ENCODE results near the gene NPDC1. TPM values are rescaled to one million over a fixed set of nuclear protein-coding genes. Genes with fewer than 3 reads are reported as not detected.
"Not testable (repeated sequence)": the region's sequence is repeated elsewhere in the genome, so short reads cannot be mapped to it uniquely, and the experiment has no call there.

Gene NPDC1
- total and polyA plus RNA-seq, 12 donors: 5.1 to 311 (median 43.3) TPM

GRCh38 chr9:137063311-137064026 lies 17.5 kb upstream of the NPDC1 start:
- Histone ChIP-seq H3K27ac (no peak overlapping the region), H3K4me1 (replicated peaks in 1 of 2) (no peaks in the 10 kb centered on the region), H3K9me3 (replicated peaks in 1 of 3) (no peaks in the 10 kb centered on the region), H3K4me3 (no peak overlapping the region), H3K36me3 (replicated peaks in 1 of 2) (no peaks in the 10 kb centered on the region), H3K27me3 (no peaks in the 10 kb centered on the region)
- no peak for TF ChIP-seq CTCF (IDR thresholded peaks at IDR 0.05)
- no peak for TF ChIP-seq POLR2A (IDR thresholded peaks at IDR 0.05)
- WGBS, 4 donors: 64 to 90% (median 78%) methylated on average over 2 to 26 of the region's 26 CpGs
- DNase-seq: no peak
- intact Hi-C loops (cut with DNase I): no loop called here

GRCh38 chr9:137062798-137063197 lies 16.8 kb upstream of the NPDC1 start:
- H3K4me3 ChIP-seq; H3K36me3 ChIP-seq (replicated peaks in 1 of 2); H3K27me3 ChIP-seq; DNase-seq; H3K27ac ChIP-seq; intact Hi-C loops (cut with DNase I); H3K9me3 ChIP-seq (replicated peaks in 1 of 3); H3K4me1 ChIP-seq (replicated peaks in 1 of 2): not testable (repeated sequence)
- WGBS, 4 donors: 75 to 96% (median 89%) methylated on average over 5 to 7 of the region's 9 CpGs; no CpG with 5 or more reads in 1 of the 4 donors

- Histone ChIP-seq H3K27me3 (no peaks in the 10 kb centered on the region), H3K27ac (no peak overlapping the region), H3K36me3 (replicated peaks in 1 of 2) (no peaks in the 10 kb centered on the region), H3K4me3 (no peak overlapping the region), H3K4me1 (replicated peaks in 1 of 2) (no peaks in the 10 kb centered on the region), H3K9me3 (replicated peaks in 1 of 3) (no peaks in the 10 kb centered on the region)
- TF ChIP-seq POLR2A (IDR thresholded peaks at IDR 0.05) (no peak), CTCF (IDR thresholded peaks at IDR 0.05) (no peak)
- DNase-seq: no peak
- intact Hi-C loops (cut with DNase I): no loop called here
- 84 to 93% (median 85%) methylated on average over 6 to 15 of the region's 15 CpGs for WGBS, 4 donors
These were observed 16.4 kb upstream of the NPDC1 start for GRCh38 chr9:137062384-137062783.

DNA sequence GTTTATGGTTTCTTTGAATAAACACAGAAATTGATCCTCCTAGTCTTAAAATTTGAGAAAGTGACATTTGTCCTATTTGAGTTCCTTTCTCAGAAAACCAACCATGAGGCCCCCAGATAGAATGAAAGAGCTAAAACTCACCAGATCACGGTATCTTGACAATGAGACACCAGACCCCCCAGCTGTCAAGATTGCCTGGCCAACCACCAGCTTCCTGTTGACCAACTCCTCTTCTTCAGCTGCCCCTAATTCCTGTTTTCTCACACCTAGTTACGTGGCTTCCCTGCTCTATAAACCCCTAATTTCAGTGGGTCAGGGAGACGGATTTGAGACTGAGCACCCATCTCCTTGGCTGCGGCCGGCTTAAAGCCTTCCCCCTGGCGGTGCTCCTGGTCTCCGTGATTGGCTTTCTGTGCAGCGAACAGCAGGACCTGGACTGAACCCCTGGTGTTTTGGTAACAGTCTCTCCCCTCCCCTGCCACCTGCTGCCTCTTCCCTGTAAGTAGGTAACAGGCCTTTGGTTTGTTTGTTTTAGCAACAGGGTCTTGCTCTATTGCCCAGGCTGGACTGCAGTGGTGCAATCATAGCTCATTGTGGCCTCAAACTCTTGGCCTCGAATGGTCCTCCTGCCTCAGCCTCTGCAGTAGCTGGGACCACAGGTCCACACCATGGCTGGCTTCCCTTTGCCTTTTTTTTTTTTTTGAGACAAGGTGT lies 12.7 kb upstream of the NPDC1 start:
- peaks cover 0 to 17% of the 10 kb centered on the region in 2 donors for H3K4me1 ChIP-seq (replicated peaks in 1 of 2)
- no peaks in the 10 kb centered on the region for H3K36me3 ChIP-seq (replicated peaks in 1 of 2)
- H3K27me3 ChIP-seq: peaks cover 9% of the 10 kb centered on the region
- no peak for DNase-seq
- no peaks in the 10 kb centered on the region for H3K9me3 ChIP-seq (replicated peaks in 1 of 3)
- no peak overlapping the region for H3K27ac ChIP-seq
- intact Hi-C loops (cut with DNase I): no loop called here
- H3K4me3 ChIP-seq: no peak overlapping the region
- WGBS, 4 donors: 84 to 86% (median 85%) methylated on average over 9 of the region's 9 CpGs
- TF ChIP-seq POLR2A (IDR thresholded peaks at IDR 0.05) (no peak), CTCF (IDR thresholded peaks at IDR 0.05) (no peak)
